IPS-20b (cell line): ENCODE measurements around the gene HS6ST3.

ENCODE experiments used
- H3K27ac ChIP-seq: one replicate; pipeline ENCODE4 v1.5.1; 2013; ENCODE audit warnings: low read length
- H3K27me3 ChIP-seq: 2 replicates; pipeline ENCODE4 v1.6.1; 2013; ENCODE audit warnings: mild to moderate bottlenecking, low read length, inconsistent platforms; ENCODE audit not compliant: insufficient read depth
- H3K36me3 ChIP-seq: 2 replicates; pipeline ENCODE4 v1.6.1; 2013; ENCODE audit warnings: low read depth, mild to moderate bottlenecking, inconsistent platforms, low read length, moderate library complexity; ENCODE audit not compliant: insufficient read depth
- H3K4me1 ChIP-seq: 2 replicates; pipeline ENCODE4 v1.6.1; 2013; ENCODE audit warnings: mild to moderate bottlenecking, control low read depth, inconsistent platforms, low read length, moderate library complexity; ENCODE audit not compliant: insufficient read depth
- H3K4me3 ChIP-seq: 2 replicates; pipeline ENCODE4 v1.5.1; 2013; ENCODE audit warnings: mild to moderate bottlenecking, low read length, inconsistent platforms
- H3K9ac ChIP-seq: 2 replicates; pipeline ENCODE4 v1.6.1; 2013; ENCODE audit warnings: low read depth, mild to moderate bottlenecking, inconsistent platforms, low read length, moderate library complexity
- H3K9me3 ChIP-seq: 2 replicates; pipeline ENCODE4 v1.6.1; 2013; ENCODE audit warnings: mild to moderate bottlenecking, low read depth, low read length, inconsistent platforms; ENCODE audit not compliant: insufficient read depth

The HS6ST3 gene

DNA sequence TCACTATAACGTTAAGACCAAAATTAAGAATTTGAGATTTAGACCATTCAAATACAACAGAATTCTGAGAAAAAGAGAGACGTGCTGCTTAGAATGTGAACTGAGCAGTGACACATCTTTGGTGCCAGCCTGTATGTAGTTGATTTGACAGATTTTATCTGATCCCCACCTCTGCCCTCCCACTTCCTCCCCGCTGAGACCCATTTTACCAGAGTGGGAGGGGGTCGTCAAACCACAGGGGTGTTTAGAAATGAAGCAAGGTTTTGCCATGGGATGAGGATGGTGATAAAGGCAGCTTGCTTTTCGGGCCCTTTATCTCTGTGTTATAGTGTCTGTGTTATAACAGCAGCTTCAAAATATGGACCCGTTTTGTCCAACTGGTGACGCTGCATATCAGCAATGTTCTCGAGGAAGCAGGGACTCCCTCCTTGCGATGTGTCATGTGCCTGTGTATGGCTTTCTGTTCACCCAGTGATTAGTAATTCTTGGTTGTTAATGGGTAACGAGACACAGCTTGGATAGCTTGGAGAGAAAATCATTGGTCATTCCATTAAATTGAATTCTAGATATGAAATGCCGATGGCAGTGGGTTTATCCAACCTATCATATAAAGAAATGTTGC, 125.0 kb downstream of the HS6ST3 start:
- Histone ChIP-seq H3K4me1 (no peaks in the 10 kb centered on the region), H3K36me3 (no peaks in the 10 kb centered on the region), H3K27ac (no peak overlapping the region), H3K9ac (no peak overlapping the region), H3K4me3 (no peak overlapping the region), H3K27me3 (no peaks in the 10 kb centered on the region), H3K9me3 (no peaks in the 10 kb centered on the region)

DNA sequence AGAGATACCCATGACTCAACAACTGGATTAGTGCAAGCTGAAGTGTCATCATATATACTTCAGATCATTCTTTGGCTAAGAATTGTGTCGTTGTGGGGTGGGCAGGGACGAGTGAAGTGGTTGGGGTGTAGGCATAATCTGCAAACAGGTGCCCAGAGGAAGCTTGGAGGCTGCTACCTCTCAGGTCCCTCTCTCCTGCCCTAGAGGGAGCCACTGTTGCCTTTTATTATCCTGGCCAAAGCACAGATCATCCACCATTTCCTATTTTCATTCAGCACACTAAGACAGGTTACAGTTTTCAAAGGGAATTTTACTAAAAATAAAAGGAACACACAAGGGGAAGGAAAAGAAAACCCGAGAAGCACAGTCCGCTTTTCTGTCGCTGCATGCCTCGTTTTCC, 126.6 kb downstream of the HS6ST3 start:
- Histone ChIP-seq H3K27ac (no peak overlapping the region), H3K27me3 (no peaks in the 10 kb centered on the region), H3K4me1 (no peaks in the 10 kb centered on the region), H3K9me3 (no peaks in the 10 kb centered on the region), H3K36me3 (no peaks in the 10 kb centered on the region), H3K9ac (no peak overlapping the region), H3K4me3 (no peak overlapping the region)

DNA sequence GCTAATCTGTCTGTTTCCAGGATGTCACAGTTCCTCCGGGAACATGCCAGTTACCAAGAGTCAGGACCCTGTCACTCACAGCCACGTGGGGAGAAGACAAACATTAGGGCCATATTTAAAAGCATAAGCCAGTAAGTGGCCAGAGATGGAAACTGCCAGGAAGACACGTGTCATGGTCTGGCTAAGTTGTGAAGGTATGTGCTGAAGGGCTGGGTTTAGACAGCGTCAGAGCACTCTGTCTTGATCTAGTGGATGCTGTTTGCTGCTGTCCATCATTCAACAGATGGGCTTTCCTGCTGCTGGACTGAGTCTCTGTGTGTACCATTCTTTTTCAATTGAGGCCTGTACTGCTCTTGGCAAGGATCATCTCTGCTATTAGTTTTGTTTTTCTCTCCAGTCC, 128.6 kb downstream of the HS6ST3 start:
- H3K27ac ChIP-seq = no peak overlapping the region
- H3K36me3 ChIP-seq = no peaks in the 10 kb centered on the region

DNA sequence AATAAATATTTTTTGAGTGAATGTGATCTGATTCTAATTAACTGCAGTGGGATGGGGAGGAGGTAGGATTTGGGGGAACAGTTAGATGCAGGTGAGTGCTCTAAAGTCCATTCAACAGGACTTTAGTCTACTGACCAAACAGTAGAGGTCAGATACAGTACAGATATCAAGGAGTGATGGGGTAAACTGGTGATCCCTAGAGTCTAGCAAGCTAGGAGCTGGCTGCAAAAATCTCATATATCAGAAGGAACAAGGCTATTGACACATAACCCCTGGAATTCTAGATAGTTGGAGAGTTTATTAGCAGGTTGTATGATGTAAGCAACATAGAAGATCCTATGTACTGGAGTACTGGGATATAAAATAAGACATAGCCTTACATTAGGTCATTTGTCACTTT, 131.6 kb downstream of the HS6ST3 start:
- Histone ChIP-seq H3K9me3 (no peaks in the 10 kb centered on the region), H3K27ac (no peak overlapping the region), H3K4me3 (no peak overlapping the region)

More for the DNA sequence above, 128.6 kb downstream of the HS6ST3 start:
- Histone ChIP-seq H3K9me3 (no peaks in the 10 kb centered on the region), H3K27me3 (no peaks in the 10 kb centered on the region), H3K4me3 (no peak overlapping the region), H3K4me1 (no peaks in the 10 kb centered on the region), H3K9ac (no peak overlapping the region)

GRCh38 chr13:96223231-96223630, 133.3 kb downstream of the HS6ST3 start:
- Histone ChIP-seq H3K4me3 (no peak overlapping the region), H3K27ac (no peak overlapping the region), H3K27me3 (no peaks in the 10 kb centered on the region), H3K9ac (no peak overlapping the region), H3K36me3 (no peaks in the 10 kb centered on the region), H3K4me1 (no peaks in the 10 kb centered on the region), H3K9me3 (no peaks in the 10 kb centered on the region)

More for the DNA sequence above, 131.6 kb downstream of the HS6ST3 start:
- Histone ChIP-seq H3K4me1 (no peaks in the 10 kb centered on the region), H3K27me3 (no peaks in the 10 kb centered on the region), H3K36me3 (no peaks in the 10 kb centered on the region), H3K9ac (no peak overlapping the region)

- no peak overlapping the region for H3K9ac ChIP-seq
- H3K4me1 ChIP-seq = no peaks in the 10 kb centered on the region
- no peak overlapping the region for H3K27ac ChIP-seq
- no peaks in the 10 kb centered on the region for H3K9me3 ChIP-seq
- H3K27me3 ChIP-seq = no peaks in the 10 kb centered on the region
- no peaks in the 10 kb centered on the region for H3K36me3 ChIP-seq
- no peak overlapping the region for H3K4me3 ChIP-seq
Measured at GRCh38 chr13:96229356-96229755, 139.4 kb downstream of the HS6ST3 start.

DNA sequence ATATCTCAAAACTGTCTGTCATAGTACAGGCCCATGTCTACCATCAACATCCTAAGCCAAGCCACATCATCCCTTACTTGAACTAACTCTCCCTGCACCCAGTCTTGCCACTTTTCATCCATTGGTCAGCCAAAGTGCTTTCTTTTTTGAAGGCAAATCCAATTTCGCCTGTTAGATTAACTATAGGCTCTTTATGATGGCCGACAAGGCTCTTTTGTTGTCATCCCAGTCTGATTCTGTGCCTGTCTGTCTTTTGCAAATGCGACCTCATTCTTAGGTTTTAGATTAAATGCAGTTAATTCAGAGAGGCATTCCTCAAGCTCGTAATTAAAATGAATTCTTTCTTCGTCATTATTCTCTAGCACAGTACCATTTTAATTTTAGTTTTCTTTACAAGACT, 148.3 kb downstream of the HS6ST3 start:
- no peaks in the 10 kb centered on the region for H3K27me3 ChIP-seq
- no peaks in the 10 kb centered on the region for H3K36me3 ChIP-seq
- H3K27ac ChIP-seq = no peak overlapping the region
- H3K9me3 ChIP-seq = no peaks in the 10 kb centered on the region
- no peak overlapping the region for H3K4me3 ChIP-seq
- no peak overlapping the region for H3K9ac ChIP-seq
- H3K4me1 ChIP-seq = 0 out of 2 replicates have a peak, but pooled peaks cover 6% of the 10 kb centered on the region

DNA sequence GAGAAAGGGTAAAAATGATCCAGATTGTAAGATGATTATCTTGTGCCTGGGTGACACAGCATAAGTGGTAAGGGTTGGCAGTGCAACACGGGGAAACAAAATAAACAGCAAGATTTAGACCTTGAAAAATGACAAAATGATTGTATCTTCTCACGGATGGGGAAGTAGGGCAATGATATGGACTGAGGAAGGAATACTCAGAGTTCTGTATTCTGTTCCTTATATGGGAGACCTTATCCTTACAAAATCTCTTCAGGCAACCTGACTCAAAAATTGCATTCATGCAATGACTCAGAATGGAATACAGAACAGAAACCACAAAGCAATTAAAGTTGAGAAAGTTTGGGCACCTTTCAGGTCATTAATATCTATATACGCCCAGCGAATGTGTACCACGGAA, 149.0 kb downstream of the HS6ST3 start:
- no peak overlapping the region for H3K4me3 ChIP-seq
- H3K9ac ChIP-seq = no peak overlapping the region
- H3K36me3 ChIP-seq = no peaks in the 10 kb centered on the region
- no peaks in the 10 kb centered on the region for H3K9me3 ChIP-seq
- no peak overlapping the region for H3K27ac ChIP-seq
- H3K27me3 ChIP-seq = no peaks in the 10 kb centered on the region
- 0 out of 2 replicates have a peak, but pooled peaks cover 9% of the 10 kb centered on the region for H3K4me1 ChIP-seq

DNA sequence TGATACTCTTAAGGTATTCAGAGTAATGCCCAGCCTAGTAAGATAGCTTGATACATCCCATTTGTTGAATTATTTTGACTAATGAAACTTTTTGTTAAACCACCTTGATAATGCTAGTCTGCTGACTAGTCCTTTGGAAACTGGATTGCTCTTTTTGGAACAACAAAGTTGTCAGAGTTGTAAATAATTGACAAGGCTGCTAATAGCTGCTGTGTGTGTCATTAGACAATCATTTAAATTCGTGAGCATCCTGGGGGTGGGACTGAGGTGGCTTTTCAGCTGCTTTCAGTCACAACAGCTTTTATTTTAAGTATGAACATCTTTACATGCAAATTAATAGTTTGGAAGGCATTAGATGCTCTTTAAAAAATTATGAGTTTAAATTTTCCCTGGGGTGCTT, 153.5 kb downstream of the HS6ST3 start:
- no peak overlapping the region for H3K9ac ChIP-seq
- no peak overlapping the region for H3K4me3 ChIP-seq
- no peaks in the 10 kb centered on the region for H3K27me3 ChIP-seq
- H3K36me3 ChIP-seq = no peaks in the 10 kb centered on the region
- peaks cover 13% of the 10 kb centered on the region; the same call in 1 of the 2 replicates for H3K4me1 ChIP-seq
- H3K27ac ChIP-seq = no peak overlapping the region
- H3K9me3 ChIP-seq = no peaks in the 10 kb centered on the region

- H3K27ac ChIP-seq = no peak overlapping the region
- H3K36me3 ChIP-seq = no peaks in the 10 kb centered on the region
- peaks cover 14% of the 10 kb centered on the region; the same call in 1 of the 2 replicates for H3K4me1 ChIP-seq
- H3K9me3 ChIP-seq = no peaks in the 10 kb centered on the region
- no peaks in the 10 kb centered on the region for H3K27me3 ChIP-seq
- no peak overlapping the region for H3K4me3 ChIP-seq
- no peak overlapping the region for H3K9ac ChIP-seq
Measured at GRCh38 chr13:96248103-96248502, 158.2 kb downstream of the HS6ST3 start.

DNA sequence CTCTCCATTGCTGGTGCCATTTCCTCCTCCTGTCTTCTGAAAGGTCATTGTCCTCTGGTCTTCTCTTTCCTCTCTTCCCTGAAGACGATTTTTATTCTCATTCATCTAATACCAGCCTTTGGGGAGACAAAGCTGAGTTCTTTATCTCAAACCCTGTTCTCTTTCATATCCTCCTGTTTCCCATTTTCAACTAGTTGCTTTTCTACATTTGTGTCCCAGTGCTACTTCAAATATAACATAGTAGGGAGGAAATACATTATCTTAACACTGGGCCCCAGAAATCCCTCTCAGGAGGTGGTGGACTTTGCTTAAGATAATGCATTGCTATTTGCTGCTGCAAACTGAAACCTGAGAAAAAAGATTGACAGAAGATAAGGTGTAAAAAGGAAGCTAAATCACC, 159.1 kb downstream of the HS6ST3 start:
- Histone ChIP-seq H3K4me1 (peaks cover 11% of the 10 kb centered on the region; the same call in 1 of the 2 replicates), H3K4me3 (no peak overlapping the region), H3K9me3 (no peaks in the 10 kb centered on the region), H3K9ac (no peak overlapping the region), H3K36me3 (no peaks in the 10 kb centered on the region), H3K27me3 (no peaks in the 10 kb centered on the region), H3K27ac (no peak overlapping the region)

- no peaks in the 10 kb centered on the region for H3K36me3 ChIP-seq
- no peak overlapping the region for H3K27ac ChIP-seq
- peaks cover 6% of the 10 kb centered on the region; the same call in 1 of the 2 replicates for H3K4me1 ChIP-seq
- no peaks in the 10 kb centered on the region for H3K27me3 ChIP-seq
- no peak overlapping the region for H3K4me3 ChIP-seq
- no peaks in the 10 kb centered on the region for H3K9me3 ChIP-seq
- H3K9ac ChIP-seq = no peak overlapping the region
Measured at GRCh38 chr13:96252903-96253302, 163.0 kb downstream of the HS6ST3 start.
